Measurements from ENCODE around the gene CTNNBL1. TPM values are rescaled to one million over a fixed set of nuclear protein-coding genes. Genes with fewer than 3 reads are reported as not detected.

The CTNNBL1 gene
- total RNA-seq, 1 donor from 2014 or later, result 33.3 TPM

- intact Hi-C loops (cut with DNase I), result no loop called here
- Histone ChIP-seq H3K4me3 (no peak overlapping the region), H3K4me1 (no peaks in the 10 kb centered on the region), H3K27me3 (no peaks in the 10 kb centered on the region), H3K36me3 (no peaks in the 10 kb centered on the region), H3K9me3 (no peaks in the 10 kb centered on the region), H3K27ac (no peak overlapping the region)
- TF ChIP-seq, protein P1, sequence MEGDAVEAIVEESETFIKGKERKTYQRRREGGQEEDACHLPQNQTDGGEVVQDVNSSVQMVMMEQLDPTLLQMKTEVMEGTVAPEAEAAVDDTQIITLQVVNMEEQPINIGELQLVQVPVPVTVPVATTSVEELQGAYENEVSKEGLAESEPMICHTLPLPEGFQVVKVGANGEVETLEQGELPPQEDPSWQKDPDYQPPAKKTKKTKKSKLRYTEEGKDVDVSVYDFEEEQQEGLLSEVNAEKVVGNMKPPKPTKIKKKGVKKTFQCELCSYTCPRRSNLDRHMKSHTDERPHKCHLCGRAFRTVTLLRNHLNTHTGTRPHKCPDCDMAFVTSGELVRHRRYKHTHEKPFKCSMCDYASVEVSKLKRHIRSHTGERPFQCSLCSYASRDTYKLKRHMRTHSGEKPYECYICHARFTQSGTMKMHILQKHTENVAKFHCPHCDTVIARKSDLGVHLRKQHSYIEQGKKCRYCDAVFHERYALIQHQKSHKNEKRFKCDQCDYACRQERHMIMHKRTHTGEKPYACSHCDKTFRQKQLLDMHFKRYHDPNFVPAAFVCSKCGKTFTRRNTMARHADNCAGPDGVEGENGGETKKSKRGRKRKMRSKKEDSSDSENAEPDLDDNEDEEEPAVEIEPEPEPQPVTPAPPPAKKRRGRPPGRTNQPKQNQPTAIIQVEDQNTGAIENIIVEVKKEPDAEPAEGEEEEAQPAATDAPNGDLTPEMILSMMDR (IDR thresholded peaks at IDR 0.05), result no peak
- no peak for DNase-seq (ENCODE audit: low spot score in 2 of 2)
Observed at GRCh38 chr20:37888641-37889040, 194.8 kb downstream of the CTNNBL1 start.

- DNase-seq (ENCODE audit: low spot score in 2 of 2), result no peak
- TF ChIP-seq, protein P1 (IDR thresholded peaks at IDR 0.05), result no peak
- intact Hi-C loops (cut with DNase I), result no loop called here
- Histone ChIP-seq H3K9me3 (no peaks in the 10 kb centered on the region), H3K27ac (no peak overlapping the region), H3K36me3 (no peaks in the 10 kb centered on the region), H3K4me3 (no peak overlapping the region), H3K4me1 (no peaks in the 10 kb centered on the region), H3K27me3 (no peaks in the 10 kb centered on the region)
Observed at GRCh38 chr20:37890108-37890507, 196.3 kb downstream of the CTNNBL1 start.

- Histone ChIP-seq H3K27ac (no peak overlapping the region), H3K4me3 (no peak overlapping the region), H3K9me3 (no peaks in the 10 kb centered on the region), H3K36me3 (no peaks in the 10 kb centered on the region), H3K27me3 (no peaks in the 10 kb centered on the region), H3K4me1 (no peaks in the 10 kb centered on the region)
- DNase-seq (ENCODE audit: low spot score in 2 of 2), result no peak
- TF ChIP-seq, protein P1 (IDR thresholded peaks at IDR 0.05), result no peak
- intact Hi-C loops (cut with DNase I), result no loop called here
Observed at GRCh38 chr20:37890643-37891042, 196.8 kb downstream of the CTNNBL1 start.

GRCh38 chr20:37892001-37892400, 198.2 kb downstream of the CTNNBL1 start:
- intact Hi-C loops (cut with DNase I), result no loop called here
- H3K4me1 ChIP-seq, result no peaks in the 10 kb centered on the region
- H3K27me3 ChIP-seq, result no peaks in the 10 kb centered on the region
- TF ChIP-seq, protein P1 (IDR thresholded peaks at IDR 0.05), result no peak
- no peak overlapping the region for H3K27ac ChIP-seq
- H3K36me3 ChIP-seq, result no peaks in the 10 kb centered on the region
- no peaks in the 10 kb centered on the region for H3K9me3 ChIP-seq
- H3K4me3 ChIP-seq, result no peak overlapping the region
- no peak for DNase-seq (ENCODE audit: low spot score in 2 of 2)

GRCh38 chr20:37893566-37894241, 199.9 kb downstream of the CTNNBL1 start:
- H3K36me3 ChIP-seq, result no peaks in the 10 kb centered on the region
- DNase-seq (ENCODE audit: low spot score in 2 of 2), result no peak
- TF ChIP-seq, protein P1 (IDR thresholded peaks at IDR 0.05), result no peak
- no peaks in the 10 kb centered on the region for H3K4me1 ChIP-seq
- no peak overlapping the region for H3K4me3 ChIP-seq
- H3K27me3 ChIP-seq, result no peaks in the 10 kb centered on the region
- intact Hi-C loops (cut with DNase I), result no loop called here
- no peaks in the 10 kb centered on the region for H3K9me3 ChIP-seq
- no peak overlapping the region for H3K27ac ChIP-seq

- H3K27ac ChIP-seq, result no peak overlapping the region
- no peaks in the 10 kb centered on the region for H3K9me3 ChIP-seq
- intact Hi-C loops (cut with DNase I), result no loop called here
- H3K4me1 ChIP-seq, result no peaks in the 10 kb centered on the region
- no peaks in the 10 kb centered on the region for H3K36me3 ChIP-seq
- TF ChIP-seq, protein P1 (IDR thresholded peaks at IDR 0.05), result no peak
- DNase-seq (ENCODE audit: low spot score in 2 of 2), result no peak
- no peaks in the 10 kb centered on the region for H3K27me3 ChIP-seq
- H3K4me3 ChIP-seq, result no peak overlapping the region
Observed at GRCh38 chr20:37894454-37894853, 200.6 kb downstream of the CTNNBL1 start.
